T-cell (primary cell): ENCODE data around the gene TMEM129. TPM values are rescaled to one million over a fixed set of nuclear protein-coding genes. Genes with fewer than 3 reads are reported as not detected.
A peak's percentile ranks its signal among the peaks of the same experiment; 100 is the strongest.

Experiments
- ATAC-seq, 4 experiments: fragments of 200-7000 bp in 3 of 4; fragments of 150-1000 bp in 1 of 4; cut with Tn5 transposase; replicated peaks in 1 of 4; 1 replicate in 3 of 4; 2 replicates in 1 of 4; pipeline ENCODE4 v1.10.0; 2021; ENCODE audit warnings: moderate library complexity in 3 of 4, mild to moderate bottlenecking in 2 of 4, moderate number of reproducible peaks in 1 of 4
- CTCF ChIA-PET, 2 donors: fragments of 300-600 bp; sonication (Branson Sonifier 250); formaldehyde crosslinking; loops; one replicate each; lab custom pipeline; 2022; ENCODE audit warnings: antibody characterized with exemption in 2 of 2; lab: Charles Lee
- POLR2A ChIA-PET, 2 donors: fragments of 300-600 bp; sonication (Branson Sonifier 250); formaldehyde crosslinking; loops; one replicate each; lab custom pipeline; 2022; ENCODE audit warnings: antibody characterized with exemption in 2 of 2; lab: Charles Lee
- DNase-seq, 35 experiments: peaks; one replicate each; pipeline versions ENCODE4 v3.0.0 to v3.0.0-alpha.2; 2013 to 2023
- H3K27ac ChIP-seq: one replicate; pipeline ENCODE4 v1.5.1; 2013; ENCODE audit warnings: low read length
- H3K27me3 ChIP-seq, 2 experiments: replicated peaks in 1 of 2; 1 replicate in 1 of 2; 2 replicates in 1 of 2; pipeline versions ENCODE4 v1.6.1 to v1.7.0; 2013; ENCODE audit warnings: low read length in 1 of 2, mixed read lengths in 1 of 2; ENCODE audit not compliant: control insufficient read depth in 2 of 2, insufficient read depth in 2 of 2; ENCODE audit errors: extremely low read depth in 1 of 2
- H3K36me3 ChIP-seq, 2 donors: 1 replicate in 1 of 2; 2 replicates in 1 of 2; pipeline versions ENCODE4 v1.6.1 to v1.7.0; 2013; ENCODE audit warnings: low read length in 1 of 2; ENCODE audit not compliant: control insufficient read depth in 2 of 2, insufficient read depth in 1 of 2; ENCODE audit errors: extremely low read depth in 1 of 2
- H3K4me1 ChIP-seq, 2 experiments: 1 replicate in 1 of 2; 2 replicates in 1 of 2; pipeline versions ENCODE4 v1.6.1 to v1.7.0; 2013; ENCODE audit warnings: low read length in 2 of 2, mixed read lengths in 1 of 2; ENCODE audit not compliant: insufficient read depth in 2 of 2, control insufficient read depth in 1 of 2; ENCODE audit errors: extremely low read depth in 1 of 2
- H3K4me3 ChIP-seq, 2 donors: 1 replicate in 1 of 2; 2 replicates in 1 of 2; pipeline versions ENCODE4 v1.5.1 to v1.7.0; 2013; ENCODE audit warnings: mild to moderate bottlenecking in 2 of 2, low read length in 1 of 2, moderate library complexity in 1 of 2; ENCODE audit not compliant: control insufficient read depth in 1 of 2; ENCODE audit errors: extremely low read depth in 1 of 2
- H3K9me3 ChIP-seq: 2 replicates; pipeline ENCODE4 v1.7.0; 2013
- H3K27ac Mint-ChIP-seq, 2 donors: one replicate each; pipeline ENCODE4 v1.8.0; 2020 to 2021; ENCODE audit warnings: mild to moderate bottlenecking in 2 of 2, mixed read lengths in 2 of 2
- H3K27me3 Mint-ChIP-seq, 2 donors: one replicate each; pipeline ENCODE4 v1.8.0; 2021 to 2022; ENCODE audit warnings: mixed read lengths in 2 of 2
- H3K36me3 Mint-ChIP-seq: one replicate; pipeline ENCODE4 v1.8.0; 2021; ENCODE audit warnings: mixed read lengths
- H3K4me1 Mint-ChIP-seq, 3 donors: one replicate each; pipeline ENCODE4 v1.8.0; 2020 to 2022; ENCODE audit warnings: mixed read lengths in 3 of 3, mild to moderate bottlenecking in 1 of 3
- H3K4me3 Mint-ChIP-seq, 3 donors: one replicate each; pipeline ENCODE4 v1.8.0; 2020 to 2022; ENCODE audit warnings: mild to moderate bottlenecking in 3 of 3, mixed read lengths in 3 of 3, moderate library complexity in 3 of 3
- H3K9me3 Mint-ChIP-seq, 3 donors: one replicate each; pipeline ENCODE4 v1.8.0; 2020 to 2022; ENCODE audit warnings: mixed read lengths in 3 of 3
- WGBS: methylation state at CpG from one replicate; pipeline ENCODE4 v1.1.5; 2013; ENCODE audit warnings: missing lambda C conversion rate; ENCODE audit not compliant: insufficient coverage; 5-methylcytosine and 5-hydroxymethylcytosine counted together
- total RNA-seq, 35 experiments: library from RNA in 6 of 35; stranded (reverse) in 6 of 35; fragments of 120-200 nt in 1 of 35; gene quantifications; one replicate each; pipeline versions ENCODE4 v1.2.1 to v1.2.4 and lab custom pipeline; 2013 to 2026

The TMEM129 gene, protein sequence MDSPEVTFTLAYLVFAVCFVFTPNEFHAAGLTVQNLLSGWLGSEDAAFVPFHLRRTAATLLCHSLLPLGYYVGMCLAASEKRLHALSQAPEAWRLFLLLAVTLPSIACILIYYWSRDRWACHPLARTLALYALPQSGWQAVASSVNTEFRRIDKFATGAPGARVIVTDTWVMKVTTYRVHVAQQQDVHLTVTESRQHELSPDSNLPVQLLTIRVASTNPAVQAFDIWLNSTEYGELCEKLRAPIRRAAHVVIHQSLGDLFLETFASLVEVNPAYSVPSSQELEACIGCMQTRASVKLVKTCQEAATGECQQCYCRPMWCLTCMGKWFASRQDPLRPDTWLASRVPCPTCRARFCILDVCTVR
- total RNA-seq, result 10 to 100 TPM; 22.9 to 49.4 (median 46.3) TPM
- 21.0 TPM for total RNA-seq (2013)
- total RNA-seq (lab: John Stamatoyannopoulos, UW), result 16.9 to 69.3 (median 33.8) reads per million in 29 experiments

DNA sequence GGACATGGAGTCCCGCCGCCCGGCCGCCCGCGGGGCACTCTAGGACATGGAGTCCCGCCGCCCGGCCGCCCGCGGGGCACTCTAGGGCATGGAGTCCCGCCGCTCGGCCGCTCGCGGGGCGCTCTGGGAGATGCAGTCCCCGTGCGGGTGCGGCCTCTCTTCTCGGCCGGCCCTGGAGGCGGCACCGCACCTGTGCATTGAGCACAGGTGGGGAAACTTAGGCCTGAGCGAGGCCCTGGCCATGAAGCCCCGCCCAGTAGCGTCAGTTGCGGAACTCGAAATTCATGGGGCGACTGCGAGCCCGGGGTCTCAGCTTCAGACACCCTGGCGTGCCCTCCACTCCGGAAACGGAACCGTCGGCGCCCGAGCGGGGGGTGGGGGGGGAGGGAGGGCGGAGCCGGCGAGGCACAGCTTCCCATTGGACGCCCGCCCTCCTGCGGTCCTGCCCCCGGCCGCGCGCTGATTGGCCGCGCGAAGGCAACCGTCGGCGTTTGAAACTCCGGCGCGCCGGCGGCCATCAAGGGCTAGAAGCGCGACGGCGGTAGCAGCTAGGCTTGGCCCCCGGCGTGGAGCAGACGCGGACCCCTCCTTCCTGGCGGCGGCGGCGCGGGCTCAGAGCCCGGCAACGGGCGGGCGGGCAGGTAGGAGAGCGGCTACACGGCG, at the start of gene TMEM129, which contains the start of gene TACC3:
Gene TMEM129 (minus strand): TSS at position 321 of the 663 bp plus-strand sequence. CDS start 486 bp downstream, outside the sequence.
Gene TACC3 (plus strand): TSS at position 519 of the 663 bp plus-strand sequence. CDS start 1,901 bp downstream, outside the sequence.
- peaks cover 42 to 58% (median 57%) of the 10 kb centered on the region in 3 donors for H3K4me1 Mint-ChIP-seq

DNA sequence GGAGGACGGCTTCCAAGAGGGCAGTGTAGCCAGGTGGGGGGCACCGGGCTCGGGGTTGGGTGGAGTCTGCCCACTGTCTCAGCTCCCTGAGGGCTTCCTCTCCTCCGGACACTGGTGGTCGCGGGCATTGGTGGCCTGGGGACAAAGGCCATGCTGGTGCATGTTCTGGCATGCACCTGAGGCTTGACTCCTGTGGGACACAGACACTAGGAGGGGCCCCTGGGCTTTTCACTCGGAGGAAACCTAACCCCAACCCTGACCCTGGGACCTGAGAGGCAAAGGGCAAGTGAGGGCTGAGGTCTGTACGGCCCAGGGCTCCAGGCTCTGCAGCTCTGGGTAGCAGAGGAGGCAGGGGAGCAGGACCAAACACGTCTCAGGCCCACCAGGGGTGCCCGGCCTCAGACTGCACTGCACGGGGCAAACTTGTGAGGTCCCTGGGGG, 49.7 kb upstream of the TMEM129 start:
- 88% methylated on average over 6 of the region's 11 CpGs for WGBS
- ChIA-PET CTCF (no interaction called here), POLR2A (no interaction called here)
- Histone ChIP-seq H3K9me3 (no peaks in the 10 kb centered on the region), H3K27ac (no peak overlapping the region), H3K4me1 (peaks cover 2 to 18% of the 10 kb centered on the region in 2 experiments), H3K27me3 (peaks cover 0 to 72% of the 10 kb centered on the region in 2 experiments), H3K4me3 (no peak overlapping the region), H3K36me3 (no peaks in the 10 kb centered on the region)
- DNase-seq (no peak), ATAC-seq (no peak)
- Mint-ChIP-seq H3K4me3 (no peak overlapping the region), H3K27me3 (peaks cover 0 to 21% of the 10 kb centered on the region in 2 donors), H3K9me3 (no peaks in the 10 kb centered on the region), H3K27ac (no peak overlapping the region), H3K4me1 (peaks cover 0 to 7% (median 5%) of the 10 kb centered on the region in 3 donors), H3K36me3 (no peaks in the 10 kb centered on the region)

More for the DNA sequence above, at the start of gene TMEM129, which contains the start of gene TACC3:
- peaks cover 11 to 27% of the 10 kb centered on the region in 2 donors for H3K36me3 ChIP-seq
- peak within 1 kb of the TSS; percentile 86 to 90 (median 90) for H3K4me3 Mint-ChIP-seq
- ATAC-seq, result peak; percentile 85 to 88 (median 87)
- ChIA-PET POLR2A (interaction anchor here (0.6 to 1.1 kb wide), 3 partner anchors 9 to 155 kb away, joined by 3 to 6 read pairs (median 4); partner anchors contain the start of gene SLBP (in 2 of the 2)), CTCF (interaction anchor here in 1 of 2 donors (0.7 to 1.4 kb wide), 4 partner anchors 9 to 28 kb away, joined by 3 to 8 read pairs (median 5); partner anchors contain the start of gene SLBP)
- WGBS, result under 1% methylated on average over 62 of the region's 83 CpGs
- H3K27ac ChIP-seq, result peak within 1 kb of the TSS; percentile 95
- no peaks in the 10 kb centered on the region for H3K9me3 ChIP-seq
- H3K27me3 ChIP-seq, result no peaks in the 10 kb centered on the region
- H3K4me3 ChIP-seq, result peak within 1 kb of the TSS; percentile 52 to 62
- H3K27me3 Mint-ChIP-seq, result no peaks in the 10 kb centered on the region
- peak; percentile 89 to 97 (median 94) for DNase-seq
- H3K27ac Mint-ChIP-seq, result peak within 1 kb of the TSS; percentile 99 to 100
- peaks cover 4% of the 10 kb centered on the region for H3K36me3 Mint-ChIP-seq
- H3K4me1 ChIP-seq, result peaks cover 23 to 72% of the 10 kb centered on the region in 2 experiments
- no peaks in the 10 kb centered on the region for H3K9me3 Mint-ChIP-seq

DNA sequence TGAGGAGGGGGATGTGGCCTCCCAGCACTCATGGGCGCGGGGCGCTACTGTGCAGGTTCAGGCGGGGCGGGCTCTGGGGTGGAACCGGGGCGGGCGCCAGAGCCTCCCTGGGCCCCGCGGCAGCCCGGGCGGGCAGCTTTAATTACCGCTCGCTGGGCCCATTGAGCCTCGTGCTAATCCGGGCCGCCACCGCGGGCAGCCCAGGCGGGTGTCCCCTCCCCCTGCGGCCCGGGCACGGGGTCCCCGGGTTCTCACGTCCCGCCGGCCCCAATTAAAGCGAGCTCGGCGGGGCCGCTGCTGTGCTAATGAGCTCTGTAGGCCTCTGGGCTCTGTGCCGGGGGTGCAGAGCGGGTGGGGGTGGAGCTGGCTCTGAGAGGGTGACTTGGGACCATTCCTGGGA, 49.1 kb upstream of the TMEM129 start:
- H3K27ac ChIP-seq, result no peak overlapping the region
- CTCF ChIA-PET, result no interaction called here
- DNase-seq, result no peak
- no peaks in the 10 kb centered on the region for H3K9me3 ChIP-seq
- no peaks in the 10 kb centered on the region for H3K36me3 ChIP-seq
- H3K27me3 ChIP-seq, result peaks cover 0 to 78% of the 10 kb centered on the region in 2 experiments
- peaks cover 2 to 18% of the 10 kb centered on the region in 2 experiments for H3K4me1 ChIP-seq
- Mint-ChIP-seq H3K27ac (no peak overlapping the region), H3K4me1 (peaks cover 0 to 7% (median 5%) of the 10 kb centered on the region in 3 donors), H3K4me3 (no peak overlapping the region), H3K36me3 (no peaks in the 10 kb centered on the region), H3K27me3 (peaks cover 3 to 25% of the 10 kb centered on the region in 2 donors), H3K9me3 (no peaks in the 10 kb centered on the region)
- 81% methylated on average over 6 of the region's 33 CpGs for whole genome bisulfite sequencing
- POLR2A ChIA-PET, result no interaction called here
- H3K4me3 ChIP-seq, result no peak overlapping the region
- ATAC-seq, result no peak

DNA sequence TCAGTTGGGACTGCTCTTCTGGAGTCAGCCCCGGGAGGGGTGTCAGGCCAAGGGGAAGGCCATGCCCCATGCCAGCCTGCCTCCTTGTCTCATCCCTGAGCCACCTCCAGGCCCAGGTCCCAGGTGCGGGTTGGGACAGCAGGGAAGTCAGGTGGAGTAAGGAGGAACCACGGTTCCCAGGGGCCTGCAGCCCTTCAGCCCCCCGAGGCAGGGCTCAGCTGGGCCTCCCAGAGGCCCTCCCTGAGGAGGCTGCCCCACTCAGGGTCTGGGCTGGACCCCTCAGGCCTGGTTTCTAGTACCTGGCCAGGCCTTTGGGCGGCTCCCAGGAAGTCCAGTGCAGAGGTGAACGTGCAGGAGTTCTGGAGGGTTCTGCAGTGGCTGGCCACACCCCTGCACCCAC, 48.6 kb upstream of the TMEM129 start:
- Histone ChIP-seq H3K36me3 (no peaks in the 10 kb centered on the region), H3K27ac (no peak overlapping the region), H3K4me3 (no peak overlapping the region), H3K4me1 (peaks cover 2 to 18% of the 10 kb centered on the region in 2 experiments), H3K27me3 (peaks cover 0 to 82% of the 10 kb centered on the region in 2 experiments), H3K9me3 (no peaks in the 10 kb centered on the region)
- POLR2A ChIA-PET, result no interaction called here
- DNase-seq, result no peak
- Mint-ChIP-seq H3K27ac (no peak overlapping the region), H3K4me3 (no peak overlapping the region), H3K4me1 (peaks cover 0 to 7% (median 5%) of the 10 kb centered on the region in 3 donors), H3K27me3 (peaks cover 3 to 30% of the 10 kb centered on the region in 2 donors), H3K36me3 (no peaks in the 10 kb centered on the region), H3K9me3 (no peaks in the 10 kb centered on the region)
- WGBS, result 84% methylated on average over 6 of the region's 6 CpGs
- ATAC-seq, result no peak
- CTCF ChIA-PET, result no interaction called here

DNA sequence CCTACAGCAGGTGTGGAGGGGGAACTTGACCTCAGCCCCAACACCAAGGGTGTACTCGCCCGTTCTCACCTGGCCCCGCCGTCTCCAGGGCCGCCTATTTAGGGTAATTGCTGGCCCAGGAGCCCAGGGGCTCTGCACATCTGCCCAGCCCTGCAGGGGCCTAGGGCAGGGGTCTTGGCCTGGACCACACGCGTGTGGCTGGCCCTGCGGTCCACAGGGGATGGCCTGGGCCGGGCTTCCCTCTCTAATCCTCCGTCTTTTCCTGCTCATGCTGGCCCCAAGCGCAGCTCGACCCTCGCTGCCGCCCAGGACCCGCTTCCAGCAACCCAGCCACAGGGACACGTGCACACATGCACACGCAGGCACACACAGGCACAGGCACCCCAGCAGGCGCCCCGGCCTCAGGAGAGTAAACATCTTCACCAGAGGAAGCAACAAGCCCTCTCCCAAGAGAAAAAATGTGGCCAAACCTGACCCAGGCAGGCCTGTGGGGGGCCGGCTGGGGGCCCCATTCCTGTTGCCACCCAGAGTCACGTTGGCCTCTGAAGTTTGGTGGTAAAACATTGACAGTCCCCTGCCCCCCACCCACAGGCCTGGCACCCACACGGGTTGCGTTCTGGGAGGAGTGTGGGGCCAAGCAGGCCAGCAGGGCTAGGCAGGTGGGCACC, 47.4 kb upstream of the TMEM129 start:
- Mint-ChIP-seq H3K27ac (peak overlapping the region in 1 of 2 donors; percentile 74), H3K27me3 (peaks cover 3 to 35% of the 10 kb centered on the region in 2 donors), H3K4me1 (peaks cover 0 to 7% (median 5%) of the 10 kb centered on the region in 3 donors), H3K9me3 (no peaks in the 10 kb centered on the region), H3K36me3 (no peaks in the 10 kb centered on the region), H3K4me3 (peak overlapping the region; percentile 55 to 73 (median 64))
- H3K36me3 ChIP-seq, result no peaks in the 10 kb centered on the region
- H3K4me3 ChIP-seq, result no peak overlapping the region
- CTCF ChIA-PET, result interaction anchor here (0.6 to 1.1 kb wide), 3 partner anchors 9 to 111 kb away, joined by 3 to 4 read pairs (median 3); no protein-coding TSS in a partner anchor
- peaks cover 2 to 18% of the 10 kb centered on the region in 2 experiments for H3K4me1 ChIP-seq
- POLR2A ChIA-PET, result interaction anchor here in 1 of 2 donors (0.6 kb wide), 1 partner anchor 20 kb away, joined by 9 read pairs; no protein-coding TSS in a partner anchor
- H3K27me3 ChIP-seq, result peaks cover 0 to 83% of the 10 kb centered on the region in 2 experiments
- WGBS, result 76% methylated on average over 19 of the region's 23 CpGs
- no peak overlapping the region for H3K27ac ChIP-seq
- DNase-seq (no peak), ATAC-seq (no peak)
- H3K9me3 ChIP-seq, result no peaks in the 10 kb centered on the region
